PFSK-1 (cell line): ENCODE data around the gene PELI2.

Experiments used
- POLR2AphosphoS5 ChIP-seq: IDR thresholded peaks from 2 replicates; pipeline ENCODE4 v1.6.1; 2012; ENCODE audit warnings: low read depth, mild to moderate bottlenecking, control low read depth, low read length, moderate library complexity
- TAF1 ChIP-seq: IDR thresholded peaks from 2 replicates; pipeline ENCODE4 v1.6.1; 2012; ENCODE audit warnings: low read length, control low read depth, borderline replicate concordance; ENCODE audit not compliant: insufficient read depth
- TF ChIP-seq, protein P1 (sequence below), 2 experiments: IDR thresholded peaks; 2 replicates each; pipeline versions ENCODE4 v1.6.1 to v1.8.0; 2011 to 2012; ENCODE audit warnings: low read depth in 2 of 2, low read length in 2 of 2, control low read depth in 1 of 2, inconsistent platforms in 1 of 2, mild to moderate bottlenecking in 1 of 2, moderate library complexity in 1 of 2; ENCODE audit not compliant: insufficient read depth in 1 of 2

DNA sequence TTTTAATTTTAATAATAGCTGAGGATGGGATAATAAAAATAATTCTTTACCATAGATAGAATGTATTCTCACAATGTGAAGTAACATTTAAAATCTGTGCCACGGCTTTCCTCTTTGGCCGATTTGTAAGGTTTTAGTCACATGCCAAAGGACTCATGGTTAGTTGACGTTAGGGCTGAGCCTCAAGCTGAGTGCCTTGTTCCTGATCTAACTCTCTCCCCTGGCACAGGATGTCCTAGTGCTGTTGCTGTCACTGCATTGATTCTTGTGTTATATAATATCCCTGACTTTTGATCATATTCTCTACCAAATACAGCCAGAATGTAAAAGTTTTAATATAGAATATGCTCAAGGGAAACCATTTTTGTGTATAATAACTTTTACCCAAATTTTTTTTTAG is 144.3 kb downstream of the PELI2 start:
- TF ChIP-seq, protein P1, sequence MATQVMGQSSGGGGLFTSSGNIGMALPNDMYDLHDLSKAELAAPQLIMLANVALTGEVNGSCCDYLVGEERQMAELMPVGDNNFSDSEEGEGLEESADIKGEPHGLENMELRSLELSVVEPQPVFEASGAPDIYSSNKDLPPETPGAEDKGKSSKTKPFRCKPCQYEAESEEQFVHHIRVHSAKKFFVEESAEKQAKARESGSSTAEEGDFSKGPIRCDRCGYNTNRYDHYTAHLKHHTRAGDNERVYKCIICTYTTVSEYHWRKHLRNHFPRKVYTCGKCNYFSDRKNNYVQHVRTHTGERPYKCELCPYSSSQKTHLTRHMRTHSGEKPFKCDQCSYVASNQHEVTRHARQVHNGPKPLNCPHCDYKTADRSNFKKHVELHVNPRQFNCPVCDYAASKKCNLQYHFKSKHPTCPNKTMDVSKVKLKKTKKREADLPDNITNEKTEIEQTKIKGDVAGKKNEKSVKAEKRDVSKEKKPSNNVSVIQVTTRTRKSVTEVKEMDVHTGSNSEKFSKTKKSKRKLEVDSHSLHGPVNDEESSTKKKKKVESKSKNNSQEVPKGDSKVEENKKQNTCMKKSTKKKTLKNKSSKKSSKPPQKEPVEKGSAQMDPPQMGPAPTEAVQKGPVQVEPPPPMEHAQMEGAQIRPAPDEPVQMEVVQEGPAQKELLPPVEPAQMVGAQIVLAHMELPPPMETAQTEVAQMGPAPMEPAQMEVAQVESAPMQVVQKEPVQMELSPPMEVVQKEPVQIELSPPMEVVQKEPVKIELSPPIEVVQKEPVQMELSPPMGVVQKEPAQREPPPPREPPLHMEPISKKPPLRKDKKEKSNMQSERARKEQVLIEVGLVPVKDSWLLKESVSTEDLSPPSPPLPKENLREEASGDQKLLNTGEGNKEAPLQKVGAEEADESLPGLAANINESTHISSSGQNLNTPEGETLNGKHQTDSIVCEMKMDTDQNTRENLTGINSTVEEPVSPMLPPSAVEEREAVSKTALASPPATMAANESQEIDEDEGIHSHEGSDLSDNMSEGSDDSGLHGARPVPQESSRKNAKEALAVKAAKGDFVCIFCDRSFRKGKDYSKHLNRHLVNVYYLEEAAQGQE (IDR thresholded peaks at IDR 0.05; ENCODE audit: insufficient read depth in 1 of 2, low read depth in 2 of 2, low read length in 2 of 2) = no peak
- TF ChIP-seq TAF1 (no peak), POLR2AphosphoS5 (no peak)
